ENCODE results near the gene EIF2D. TPM values are rescaled to one million over a fixed set of nuclear protein-coding genes. Genes with fewer than 3 reads are reported as not detected.

The EIF2D gene
- total and polyA plus RNA-seq, 9 of the 15 experiments (the other 6 are each of a cell fraction or from before 2014, with no cell fraction given), result 81.1 to 138 (median 93.9) TPM

- TF ChIP-seq PTRF (tag; IDR thresholded peaks at IDR 0.05) (no peak), IRF2 (CRISPR knock-in tag; IDR thresholded peaks at IDR 0.05) (0 out of 2 replicates have a peak, but pooled peaks have one; percentile 58), KLF10 (CRISPR knock-in tag; IDR thresholded peaks at IDR 0.05) (no peak), NCOA6 (IDR thresholded peaks at IDR 0.05) (no peak), FOXK1 (CRISPR knock-in tag; IDR thresholded peaks at IDR 0.05; ENCODE audit: borderline replicate concordance) (no peak), FOSL1 (tag; conservative IDR thresholded peaks at IDR 0.05) (peak; percentile 41; the same call in 1 of the 2 replicates), SRSF3 (IDR thresholded peaks at IDR 0.05; ENCODE audit: insufficient read depth, low read length) (no peak), ZNF408 (CRISPR knock-in tag; IDR thresholded peaks at IDR 0.05; ENCODE audit: low read depth) (no peak), TRIM24 (IDR thresholded peaks at IDR 0.05) (peak in 1 of 2 experiments; percentile 98; a peak in 2 of 4 replicates), CBX2 (IDR thresholded peaks at IDR 0.05; ENCODE audit: insufficient read depth, low read length, poor library complexity, severe bottlenecking) (no peak), STAG1 (CRISPR knock-in tag; IDR thresholded peaks at IDR 0.05; ENCODE audit: borderline replicate concordance) (peak; percentile 79), NFYB (IDR thresholded peaks at IDR 0.05; ENCODE audit: extremely low read depth, insufficient read length) (no peak), ZNF197 (CRISPR knock-in tag; IDR thresholded peaks at IDR 0.05; ENCODE audit: low read depth) (peak; percentile 76), ZBTB1 (CRISPR knock-in tag; IDR thresholded peaks at IDR 0.05; ENCODE audit: borderline replicate concordance, low read depth) (peak; percentile 90), ZNF518B (CRISPR knock-in tag; IDR thresholded peaks at IDR 0.05) (no peak), SOX6 (IDR thresholded peaks at IDR 0.05) (peak; percentile 82)
- TF ChIP-seq, protein P1, sequence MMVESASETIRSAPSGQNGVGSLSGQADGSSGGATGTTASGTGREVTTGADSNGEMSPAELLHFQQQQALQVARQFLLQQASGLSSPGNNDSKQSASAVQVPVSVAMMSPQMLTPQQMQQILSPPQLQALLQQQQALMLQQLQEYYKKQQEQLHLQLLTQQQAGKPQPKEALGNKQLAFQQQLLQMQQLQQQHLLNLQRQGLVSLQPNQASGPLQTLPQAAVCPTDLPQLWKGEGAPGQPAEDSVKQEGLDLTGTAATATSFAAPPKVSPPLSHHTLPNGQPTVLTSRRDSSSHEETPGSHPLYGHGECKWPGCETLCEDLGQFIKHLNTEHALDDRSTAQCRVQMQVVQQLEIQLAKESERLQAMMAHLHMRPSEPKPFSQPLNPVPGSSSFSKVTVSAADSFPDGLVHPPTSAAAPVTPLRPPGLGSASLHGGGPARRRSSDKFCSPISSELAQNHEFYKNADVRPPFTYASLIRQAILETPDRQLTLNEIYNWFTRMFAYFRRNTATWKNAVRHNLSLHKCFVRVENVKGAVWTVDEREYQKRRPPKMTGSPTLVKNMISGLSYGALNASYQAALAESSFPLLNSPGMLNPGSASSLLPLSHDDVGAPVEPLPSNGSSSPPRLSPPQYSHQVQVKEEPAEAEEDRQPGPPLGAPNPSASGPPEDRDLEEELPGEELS (CRISPR knock-in tag; IDR thresholded peaks at IDR 0.05; ENCODE audit: borderline replicate concordance), result peak; percentile 80; the same call in 1 of the 2 replicates
- TF ChIP-seq, protein P2, sequence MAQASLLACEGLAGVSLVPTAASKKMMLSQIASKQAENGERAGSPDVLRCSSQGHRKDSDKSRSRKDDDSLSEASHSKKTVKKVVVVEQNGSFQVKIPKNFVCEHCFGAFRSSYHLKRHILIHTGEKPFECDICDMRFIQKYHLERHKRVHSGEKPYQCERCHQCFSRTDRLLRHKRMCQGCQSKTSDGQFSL (CRISPR knock-in tag; IDR thresholded peaks at IDR 0.05), result peak; percentile 98
- TF ChIP-seq, protein P2 (tag; IDR thresholded peaks at IDR 0.05), result peak in 1 of 2 experiments; percentile 96; a peak in 2 of 4 replicates
- TF ChIP-seq, protein P3, sequence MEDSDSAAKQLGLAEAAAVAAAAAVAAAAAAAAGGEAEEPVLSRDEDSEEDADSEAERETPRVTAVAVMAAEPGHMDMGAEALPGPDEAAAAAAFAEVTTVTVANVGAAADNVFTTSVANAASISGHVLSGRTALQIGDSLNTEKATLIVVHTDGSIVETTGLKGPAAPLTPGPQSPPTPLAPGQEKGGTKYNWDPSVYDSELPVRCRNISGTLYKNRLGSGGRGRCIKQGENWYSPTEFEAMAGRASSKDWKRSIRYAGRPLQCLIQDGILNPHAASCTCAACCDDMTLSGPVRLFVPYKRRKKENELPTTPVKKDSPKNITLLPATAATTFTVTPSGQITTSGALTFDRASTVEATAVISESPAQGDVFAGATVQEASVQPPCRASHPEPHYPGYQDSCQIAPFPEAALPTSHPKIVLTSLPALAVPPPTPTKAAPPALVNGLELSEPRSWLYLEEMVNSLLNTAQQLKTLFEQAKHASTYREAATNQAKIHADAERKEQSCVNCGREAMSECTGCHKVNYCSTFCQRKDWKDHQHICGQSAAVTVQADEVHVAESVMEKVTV (CRISPR knock-in tag; IDR thresholded peaks at IDR 0.05), result peak; percentile 83
These were observed at the start of gene EIF2D (continued) for GRCh38 chr1:206612129-206612876.
